Keratinocyte (primary cell): ENCODE measurements around the gene CCDC157. TPM values are rescaled to one million over a fixed set of nuclear protein-coding genes. Genes with fewer than 3 reads are reported as not detected.

Experiments
- DNase-seq: peaks from one replicate; pipeline ENCODE4 v3.0.0-alpha.2; 2011; ENCODE audit warnings: low read depth, missing footprints, low spot score
- FAIRE-seq: peaks from 2 replicates; lab custom pipeline; 2011; peaks lifted over from hg19 to GRCh38; lab: Jason Lieb, UNC
- H2AFZ ChIP-seq: 2 replicates; pipeline ENCODE4 v1.6.0; 2012; ENCODE audit warnings: low read length, control low read depth, inconsistent platforms; ENCODE audit not compliant: control insufficient read depth
- H3K27ac ChIP-seq: 2 replicates; pipeline ENCODE4 v1.5.1; 2011; ENCODE audit warnings: low read length; ENCODE audit not compliant: control insufficient read depth, insufficient read depth
- H3K27me3 ChIP-seq: 3 replicates; pipeline ENCODE4 v1.6.0; 2011; ENCODE audit warnings: low read length; ENCODE audit not compliant: control insufficient read depth, insufficient read depth; ENCODE audit errors: extremely low read depth
- H3K36me3 ChIP-seq, 2 experiments: 2 replicates in 1 of 2; 3 replicates in 1 of 2; pipeline ENCODE4 v1.5.1; 2011; ENCODE audit warnings: low read length in 2 of 2, mild to moderate bottlenecking in 1 of 2; ENCODE audit not compliant: control insufficient read depth in 2 of 2, insufficient read depth in 2 of 2; ENCODE audit errors: extremely low read depth in 1 of 2
- H3K4me1 ChIP-seq: 3 replicates; pipeline ENCODE4 v1.5.1; 2011; ENCODE audit warnings: low read length; ENCODE audit not compliant: control insufficient read depth, insufficient read depth; ENCODE audit errors: extremely low read depth
- H3K4me2 ChIP-seq: 3 replicates; pipeline ENCODE4 v1.6.0; 2011; ENCODE audit warnings: low read depth, low read length; ENCODE audit not compliant: control insufficient read depth, insufficient read depth; ENCODE audit errors: extremely low read depth
- H3K4me3 ChIP-seq, 3 experiments: fragments of 200-600 bp in 1 of 3; sonication (generic) in 1 of 3; 2 replicates in 2 of 3; 3 replicates in 1 of 3; pipeline ENCODE4 v1.5.1; 2011 to 2016; ENCODE audit warnings: low read length in 3 of 3, mild to moderate bottlenecking in 3 of 3, control low read depth in 2 of 3, inconsistent platforms in 1 of 3, low read depth in 1 of 3, mixed read lengths in 1 of 3, mixed run types in 1 of 3, moderate library complexity in 1 of 3; ENCODE audit not compliant: control insufficient read depth in 2 of 3, insufficient read depth in 2 of 3; ENCODE audit errors: extremely low read depth in 1 of 3
- H3K79me2 ChIP-seq: 2 replicates; pipeline ENCODE4 v1.6.0; 2012; ENCODE audit warnings: low read length; ENCODE audit not compliant: control insufficient read depth, insufficient read depth
- H3K9ac ChIP-seq: 3 replicates; pipeline ENCODE4 v1.6.0; 2011; ENCODE audit warnings: low read length; ENCODE audit not compliant: control insufficient read depth, insufficient read depth; ENCODE audit errors: extremely low read depth
- H3K9me1 ChIP-seq: 3 replicates; pipeline ENCODE4 v1.6.0; 2011; ENCODE audit warnings: low read length; ENCODE audit not compliant: control insufficient read depth, insufficient read depth; ENCODE audit errors: extremely low read depth
- H3K9me3 ChIP-seq: 2 replicates; pipeline ENCODE4 v1.5.1; 2012; ENCODE audit warnings: low read depth, low read length; ENCODE audit not compliant: control insufficient read depth
- H4K20me1 ChIP-seq: 3 replicates; pipeline ENCODE4 v1.6.0; 2011; ENCODE audit warnings: low read length; ENCODE audit not compliant: control insufficient read depth, insufficient read depth; ENCODE audit errors: extremely low read depth
- CTCF ChIP-seq, 3 experiments: IDR thresholded peaks in 1 of 3; conservative IDR thresholded peaks in 1 of 3; optimal IDR thresholded peaks in 1 of 3; 2 replicates in 2 of 3; 3 replicates in 1 of 3; pipeline versions ENCODE3 to v1.5.1; 2011; ENCODE audit warnings: low read length in 3 of 3, mild to moderate bottlenecking in 3 of 3, moderate library complexity in 2 of 3, control low read depth in 1 of 3, inconsistent platforms in 1 of 3; ENCODE audit not compliant: insufficient read depth in 2 of 3; ENCODE audit errors: extremely low read depth in 1 of 3
- EZH2 ChIP-seq: IDR thresholded peaks from one replicate; pipeline ENCODE4 v1.6.1; 2012; ENCODE audit warnings: inconsistent platforms, mild to moderate bottlenecking, low read length, moderate library complexity
- dilution Hi-C: fragments of 300-500 bp; cut with MboI; formaldehyde crosslinking; loops from one replicate; pipeline ENCODE4 v1.7.0; 2020; ENCODE audit warnings: low sequenced_read_pairs; ENCODE audit not compliant: extremely low pct_ligation_motif_present
- polyA plus RNA-seq, 5 experiments: library from polyadenylated mRNA; depleted of rRNA in 3 of 5; stranded (reverse) in 3 of 5; stranded (forward) in 1 of 5; unstranded in 1 of 5; fragments of >200 nt; gene quantifications; 1 replicate in 1 of 5; 2 replicates in 3 of 5; 3 replicates in 1 of 5; pipeline versions ENCODE4 v1.2.1 to v1.2.3, GENCODE V29; 2011 to 2012; ENCODE audit warnings: missing spikeins in 2 of 5, low read depth in 1 of 5, low replicate concordance in 1 of 5

Gene CCDC157
- polyA plus RNA-seq, 1 donor (not counting 4 experiments of a cell fraction or from before 2014, with no cell fraction given): 1.3 TPM

- Histone ChIP-seq H3K9me3 (no peaks in the 10 kb centered on the region), H3K27me3 (no peaks in the 10 kb centered on the region), H3K4me1 (peaks cover 30% of the 10 kb centered on the region), H3K4me3 (peak overlapping the region; percentile 77 to 89 (median 82)), H3K4me2 (peak overlapping the region; percentile 83), H3K9me1 (no peaks in the 10 kb centered on the region), H3K36me3 (peaks cover 5 to 22% of the 10 kb centered on the region in 2 experiments), H3K79me2 (peaks cover 56% of the 10 kb centered on the region), H2AFZ (no peak overlapping the region), H4K20me1 (no peaks in the 10 kb centered on the region), H3K9ac (peak overlapping the region; percentile 72), H3K27ac (peak overlapping the region; percentile 37)
- TF ChIP-seq CTCF (optimal IDR thresholded peaks at IDR 0.05 in 1 of 3, IDR thresholded peaks at IDR 0.05 in 1 of 3, conservative IDR thresholded peaks at IDR 0.05 in 1 of 3; ENCODE audit: extremely low read depth in 1 of 3, insufficient read depth in 2 of 3, low read length in 3 of 3): no peak
- TF ChIP-seq EZH2: no peak
- FAIRE-seq: peak; percentile 58
- dilution Hi-C loops: no loop called here
- no peak for DNase-seq
Measured at GRCh38 chr22:30397656-30398635, 41.1 kb downstream of the CCDC157 start.

- no peaks in the 10 kb centered on the region for H3K9me3 ChIP-seq
- peaks cover 10 to 29% of the 10 kb centered on the region in 2 experiments for H3K36me3 ChIP-seq
- peaks cover 30% of the 10 kb centered on the region for H3K4me1 ChIP-seq
- no peak overlapping the region for H3K27ac ChIP-seq
- no peaks in the 10 kb centered on the region for H3K9me1 ChIP-seq
- no peak overlapping the region for H2AFZ ChIP-seq
- peak overlapping the region; percentile 77 to 89 (median 82) for H3K4me3 ChIP-seq
- peak overlapping the region; percentile 83 for H3K4me2 ChIP-seq
- H3K9ac ChIP-seq: peak overlapping the region; percentile 72
- TF ChIP-seq EZH2 (no peak), CTCF (optimal IDR thresholded peaks at IDR 0.05 in 1 of 3, IDR thresholded peaks at IDR 0.05 in 1 of 3, conservative IDR thresholded peaks at IDR 0.05 in 1 of 3; ENCODE audit: extremely low read depth in 1 of 3, insufficient read depth in 2 of 3, low read length in 3 of 3) (no peak)
- FAIRE-seq (peak; percentile 48), DNase-seq (no peak)
- dilution Hi-C loops: no loop called here
- no peaks in the 10 kb centered on the region for H4K20me1 ChIP-seq
- H3K79me2 ChIP-seq: peaks cover 63% of the 10 kb centered on the region
- no peaks in the 10 kb centered on the region for H3K27me3 ChIP-seq
Measured at GRCh38 chr22:30398685-30399680, 42.2 kb downstream of the CCDC157 start.
